Measurements from ENCODE around the gene ZNF408. TPM values are rescaled to one million over a fixed set of nuclear protein-coding genes. Genes with fewer than 3 reads are reported as not detected.

ZNF408 gene
- total and polyA plus RNA-seq, 2 of the 13 experiments (the other 11 are each of a cell fraction or from before 2014, with no cell fraction given), result 11.2 to 12.5 TPM

DNA sequence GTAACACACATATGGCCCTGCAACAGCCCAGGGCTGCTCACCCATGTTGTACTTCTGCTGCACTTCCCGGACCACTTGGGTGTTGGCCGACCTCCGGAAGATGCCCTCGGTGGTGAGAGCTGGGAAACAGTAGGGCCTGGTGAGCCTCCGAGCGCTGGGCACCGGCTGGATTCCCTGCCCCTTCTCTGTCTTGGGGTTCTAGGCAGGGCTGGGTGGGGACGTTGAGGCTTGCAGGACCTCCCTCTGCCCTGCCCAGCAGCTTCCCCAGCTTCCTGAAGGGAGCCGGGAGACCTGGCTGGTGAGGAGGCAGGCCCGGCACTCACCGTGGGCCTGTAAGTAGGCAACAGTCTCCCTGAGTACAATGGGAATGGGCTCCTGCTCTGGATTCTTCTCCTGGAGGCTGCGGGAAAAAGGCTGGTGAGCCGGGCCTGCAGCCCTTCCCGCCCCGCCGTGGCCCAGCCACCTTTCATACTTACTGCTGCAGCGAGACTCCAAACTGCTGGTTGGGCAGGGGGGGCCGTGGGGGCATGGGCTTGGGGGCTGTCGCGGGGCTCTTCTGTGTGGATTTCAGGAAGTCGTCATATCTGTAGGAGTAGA lies 20.6 kb upstream of the ZNF408 start:
- H3K9ac ChIP-seq (ENCODE audit: insufficient read depth, low read depth, low read length), result no peak overlapping the region
- ChIA-PET CTCF (ENCODE audit: low intra/inter-chr PET ratio, low total read pairs) (no interaction called here), POLR2A (interaction anchor here (1.2 kb wide), 1 partner anchor 39 kb away, joined by 3 read pairs; the partner anchor contains the start of gene F2)
- DNase-seq (ENCODE audit: low spot score), result no peak
- peaks cover 13% of the 10 kb centered on the region for H3K4me1 ChIP-seq (ENCODE audit: insufficient read depth, low read length)
- H3K79me2 ChIP-seq (ENCODE audit: insufficient read depth, low read length), result no peaks in the 10 kb centered on the region
- intact Hi-C loops (cut with micrococcal nuclease; ENCODE audit: unreplicated experiment), result no loop called here
- no TSS peak for BruUV-seq (replicated peaks)
- H3K9me3 ChIP-seq (ENCODE audit: low read length), result no peaks in the 10 kb centered on the region
- 97% methylated on average over 4 of the region's 21 CpGs for WGBS (ENCODE audit: low lambda C conversion rate)
- peaks cover 27 to 50% of the 10 kb centered on the region in 2 experiments for H3K36me3 ChIP-seq (replicated peaks in 1 of 2; ENCODE audit: control insufficient read depth in 1 of 2, insufficient read depth in 2 of 2, low read length in 2 of 2)
- no peak for FAIRE-seq
- no peak overlapping the region for H2AFZ ChIP-seq (ENCODE audit: low read length)
- no peaks in the 10 kb centered on the region for H4K20me1 ChIP-seq (ENCODE audit: insufficient read depth, low read length)
- no peak overlapping the region for H3K4me2 ChIP-seq (ENCODE audit: low read depth, low read length)
- no peak for ATAC-seq
- H3K4me3 ChIP-seq (replicated peaks in 1 of 3; ENCODE audit: insufficient read depth in 1 of 3, low read depth in 2 of 3, low read length in 3 of 3), result no peak overlapping the region
- in situ Hi-C loops (cut with HindIII; ENCODE audit: extremely low pct_ligation_motif_present, low pct_unique_long_range_greater_than_20kb), result no loop called here
- H3K27ac ChIP-seq (ENCODE audit: extremely low read length, insufficient read depth, low read length), result no peak overlapping the region
- H3K27me3 ChIP-seq (ENCODE audit: control insufficient read depth in 1 of 2, insufficient read depth in 2 of 2, low read length in 2 of 2), result no peaks in the 10 kb centered on the region
- TF ChIP-seq, protein P1, sequence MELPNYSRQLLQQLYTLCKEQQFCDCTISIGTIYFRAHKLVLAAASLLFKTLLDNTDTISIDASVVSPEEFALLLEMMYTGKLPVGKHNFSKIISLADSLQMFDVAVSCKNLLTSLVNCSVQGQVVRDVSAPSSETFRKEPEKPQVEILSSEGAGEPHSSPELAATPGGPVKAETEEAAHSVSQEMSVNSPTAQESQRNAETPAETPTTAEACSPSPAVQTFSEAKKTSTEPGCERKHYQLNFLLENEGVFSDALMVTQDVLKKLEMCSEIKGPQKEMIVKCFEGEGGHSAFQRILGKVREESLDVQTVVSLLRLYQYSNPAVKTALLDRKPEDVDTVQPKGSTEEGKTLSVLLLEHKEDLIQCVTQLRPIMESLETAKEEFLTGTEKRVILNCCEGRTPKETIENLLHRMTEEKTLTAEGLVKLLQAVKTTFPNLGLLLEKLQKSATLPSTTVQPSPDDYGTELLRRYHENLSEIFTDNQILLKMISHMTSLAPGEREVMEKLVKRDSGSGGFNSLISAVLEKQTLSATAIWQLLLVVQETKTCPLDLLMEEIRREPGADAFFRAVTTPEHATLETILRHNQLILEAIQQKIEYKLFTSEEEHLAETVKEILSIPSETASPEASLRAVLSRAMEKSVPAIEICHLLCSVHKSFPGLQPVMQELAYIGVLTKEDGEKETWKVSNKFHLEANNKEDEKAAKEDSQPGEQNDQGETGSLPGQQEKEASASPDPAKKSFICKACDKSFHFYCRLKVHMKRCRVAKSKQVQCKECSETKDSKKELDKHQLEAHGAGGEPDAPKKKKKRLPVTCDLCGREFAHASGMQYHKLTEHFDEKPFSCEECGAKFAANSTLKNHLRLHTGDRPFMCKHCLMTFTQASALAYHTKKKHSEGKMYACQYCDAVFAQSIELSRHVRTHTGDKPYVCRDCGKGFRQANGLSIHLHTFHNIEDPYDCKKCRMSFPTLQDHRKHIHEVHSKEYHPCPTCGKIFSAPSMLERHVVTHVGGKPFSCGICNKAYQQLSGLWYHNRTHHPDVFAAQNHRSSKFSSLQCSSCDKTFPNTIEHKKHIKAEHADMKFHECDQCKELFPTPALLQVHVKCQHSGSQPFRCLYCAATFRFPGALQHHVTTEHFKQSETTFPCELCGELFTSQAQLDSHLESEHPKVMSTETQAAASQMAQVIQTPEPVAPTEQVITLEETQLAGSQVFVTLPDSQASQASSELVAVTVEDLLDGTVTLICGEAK (IDR thresholded peaks at IDR 0.05), result no peak
- TF ChIP-seq, protein P1 (CRISPR knock-in tag; IDR thresholded peaks at IDR 0.05), result no peak
- TF ChIP-seq, protein P2, sequence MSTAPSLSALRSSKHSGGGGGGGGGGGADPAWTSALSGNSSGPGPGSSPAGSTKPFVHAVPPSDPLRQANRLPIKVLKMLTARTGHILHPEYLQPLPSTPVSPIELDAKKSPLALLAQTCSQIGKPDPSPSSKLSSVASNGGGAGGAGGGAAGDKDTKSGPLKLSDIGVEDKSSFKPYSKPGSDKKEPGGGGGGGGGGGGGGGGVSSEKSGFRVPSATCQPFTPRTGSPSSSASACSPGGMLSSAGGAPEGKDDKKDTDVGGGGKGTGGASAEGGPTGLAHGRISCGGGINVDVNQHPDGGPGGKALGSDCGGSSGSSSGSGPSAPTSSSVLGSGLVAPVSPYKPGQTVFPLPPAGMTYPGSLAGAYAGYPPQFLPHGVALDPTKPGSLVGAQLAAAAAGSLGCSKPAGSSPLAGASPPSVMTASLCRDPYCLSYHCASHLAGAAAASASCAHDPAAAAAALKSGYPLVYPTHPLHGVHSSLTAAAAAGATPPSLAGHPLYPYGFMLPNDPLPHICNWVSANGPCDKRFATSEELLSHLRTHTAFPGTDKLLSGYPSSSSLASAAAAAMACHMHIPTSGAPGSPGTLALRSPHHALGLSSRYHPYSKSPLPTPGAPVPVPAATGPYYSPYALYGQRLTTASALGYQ (CRISPR knock-in tag; IDR thresholded peaks at IDR 0.05), result no peak
- TF ChIP-seq FOSL2 (CRISPR knock-in tag; IDR thresholded peaks at IDR 0.05) (no peak), MED1 (CRISPR knock-in tag; IDR thresholded peaks at IDR 0.05) (no peak), KLF9 (CRISPR knock-in tag; IDR thresholded peaks at IDR 0.05; ENCODE audit: low read depth) (no peak), ZNF747 (CRISPR knock-in tag; IDR thresholded peaks at IDR 0.05; ENCODE audit: borderline replicate concordance) (no peak), MAFK (conservative IDR thresholded peaks at IDR 0.05 in 1 of 2, IDR thresholded peaks at IDR 0.05 in 1 of 2; ENCODE audit: low read length in 2 of 2) (no peak), ZNF101 (CRISPR knock-in tag; IDR thresholded peaks at IDR 0.05; ENCODE audit: borderline replicate concordance, low read depth) (no peak), SAP130 (CRISPR knock-in tag; IDR thresholded peaks at IDR 0.05; ENCODE audit: low read depth) (no peak)
- TF ChIP-seq, protein P3, sequence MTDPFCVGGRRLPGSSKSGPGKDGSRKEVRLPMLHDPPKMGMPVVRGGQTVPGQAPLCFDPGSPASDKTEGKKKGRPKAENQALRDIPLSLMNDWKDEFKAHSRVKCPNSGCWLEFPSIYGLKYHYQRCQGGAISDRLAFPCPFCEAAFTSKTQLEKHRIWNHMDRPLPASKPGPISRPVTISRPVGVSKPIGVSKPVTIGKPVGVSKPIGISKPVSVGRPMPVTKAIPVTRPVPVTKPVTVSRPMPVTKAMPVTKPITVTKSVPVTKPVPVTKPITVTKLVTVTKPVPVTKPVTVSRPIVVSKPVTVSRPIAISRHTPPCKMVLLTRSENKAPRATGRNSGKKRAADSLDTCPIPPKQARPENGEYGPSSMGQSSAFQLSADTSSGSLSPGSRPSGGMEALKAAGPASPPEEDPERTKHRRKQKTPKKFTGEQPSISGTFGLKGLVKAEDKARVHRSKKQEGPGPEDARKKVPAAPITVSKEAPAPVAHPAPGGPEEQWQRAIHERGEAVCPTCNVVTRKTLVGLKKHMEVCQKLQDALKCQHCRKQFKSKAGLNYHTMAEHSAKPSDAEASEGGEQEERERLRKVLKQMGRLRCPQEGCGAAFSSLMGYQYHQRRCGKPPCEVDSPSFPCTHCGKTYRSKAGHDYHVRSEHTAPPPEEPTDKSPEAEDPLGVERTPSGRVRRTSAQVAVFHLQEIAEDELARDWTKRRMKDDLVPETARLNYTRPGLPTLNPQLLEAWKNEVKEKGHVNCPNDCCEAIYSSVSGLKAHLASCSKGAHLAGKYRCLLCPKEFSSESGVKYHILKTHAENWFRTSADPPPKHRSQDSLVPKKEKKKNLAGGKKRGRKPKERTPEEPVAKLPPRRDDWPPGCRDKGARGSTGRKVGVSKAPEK (CRISPR knock-in tag; IDR thresholded peaks at IDR 0.05; ENCODE audit: borderline replicate concordance), result no peak
